GM21619 (cell line): Measurements from ENCODE around the gene SLC3A2.
"Not testable (repeated sequence)": the region's sequence is repeated elsewhere in the genome, so short reads cannot be mapped to it uniquely, and the experiment has no call there.

Source experiments
- ATAC-seq: cut with Tn5 transposase; IDR thresholded peaks from one replicate; pipeline ENCODE4 v1.9.1; 2021; ENCODE audit not compliant: unreplicated experiment

SLC3A2 gene

DNA sequence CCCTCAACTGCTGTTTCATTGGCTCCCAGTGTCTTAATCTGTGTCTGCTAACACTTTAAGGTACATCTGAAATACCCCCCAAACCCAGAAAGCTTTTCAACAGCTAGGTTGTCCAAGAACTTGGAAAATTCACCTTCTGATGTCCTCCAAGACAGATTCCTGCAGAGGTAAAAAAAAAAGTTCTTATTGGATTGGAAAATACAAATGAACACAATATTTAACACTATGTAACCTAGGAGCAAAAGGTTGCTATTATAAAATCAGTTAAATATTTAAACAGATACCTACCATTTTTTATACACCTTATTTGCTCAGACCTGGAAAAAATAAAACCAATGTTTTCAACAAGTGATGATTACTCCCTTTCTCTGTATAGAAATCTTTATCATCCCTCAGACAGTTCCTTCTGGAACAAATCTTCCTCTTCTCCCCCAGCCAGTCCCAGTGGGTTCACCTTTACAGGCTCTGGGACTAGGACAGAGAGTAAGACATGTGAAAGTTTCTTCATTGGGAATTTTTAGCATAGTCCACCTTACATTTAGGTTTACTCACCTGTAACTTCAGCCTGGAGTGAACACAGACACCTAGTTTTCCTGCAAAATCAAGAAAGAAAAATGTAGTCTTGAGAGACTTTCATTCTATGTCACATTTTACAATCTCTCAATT lies 28.0 kb upstream of the SLC3A2 start:
- ATAC-seq = no peak

GRCh38 chr11:62853279-62853965 lies 27.3 kb upstream of the SLC3A2 start:
- ATAC-seq = no peak

DNA sequence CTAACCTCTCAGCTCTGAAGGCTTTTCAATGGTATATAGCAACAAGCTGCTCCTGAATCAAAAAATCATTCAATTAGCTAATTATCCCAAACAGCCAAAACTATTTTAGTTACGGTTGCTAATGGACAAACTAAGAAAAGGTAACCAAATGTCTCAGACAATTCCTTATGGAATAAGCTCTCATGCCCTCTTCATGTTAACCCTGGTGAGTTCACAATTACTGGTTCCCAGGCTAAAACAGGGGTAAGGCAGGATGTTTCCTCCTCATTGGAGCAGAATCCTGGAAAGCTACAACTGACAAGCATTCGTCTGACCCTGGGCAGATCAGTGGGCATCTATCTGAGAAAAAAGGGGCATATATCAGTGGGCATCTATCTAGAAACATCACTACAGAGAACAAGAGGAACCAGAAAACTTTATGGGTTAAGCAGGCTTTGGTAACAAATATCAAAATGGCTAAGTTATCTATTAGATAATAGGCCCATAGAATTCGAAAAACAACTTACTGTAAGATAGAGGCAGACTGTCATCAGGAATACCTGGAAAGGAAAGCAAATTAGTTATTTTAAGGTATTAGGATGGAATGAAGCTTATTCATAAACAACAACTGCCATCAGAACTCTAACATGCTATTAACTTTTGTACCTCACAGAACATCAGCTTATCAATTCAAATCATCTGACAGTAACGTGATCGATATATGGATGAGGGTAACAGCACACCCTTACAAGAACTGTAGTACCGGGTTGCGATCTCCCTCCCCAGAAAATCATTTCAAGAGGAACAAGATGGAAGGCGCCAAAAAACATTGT lies 26.5 kb upstream of the SLC3A2 start:
- no peak for ATAC-seq

DNA sequence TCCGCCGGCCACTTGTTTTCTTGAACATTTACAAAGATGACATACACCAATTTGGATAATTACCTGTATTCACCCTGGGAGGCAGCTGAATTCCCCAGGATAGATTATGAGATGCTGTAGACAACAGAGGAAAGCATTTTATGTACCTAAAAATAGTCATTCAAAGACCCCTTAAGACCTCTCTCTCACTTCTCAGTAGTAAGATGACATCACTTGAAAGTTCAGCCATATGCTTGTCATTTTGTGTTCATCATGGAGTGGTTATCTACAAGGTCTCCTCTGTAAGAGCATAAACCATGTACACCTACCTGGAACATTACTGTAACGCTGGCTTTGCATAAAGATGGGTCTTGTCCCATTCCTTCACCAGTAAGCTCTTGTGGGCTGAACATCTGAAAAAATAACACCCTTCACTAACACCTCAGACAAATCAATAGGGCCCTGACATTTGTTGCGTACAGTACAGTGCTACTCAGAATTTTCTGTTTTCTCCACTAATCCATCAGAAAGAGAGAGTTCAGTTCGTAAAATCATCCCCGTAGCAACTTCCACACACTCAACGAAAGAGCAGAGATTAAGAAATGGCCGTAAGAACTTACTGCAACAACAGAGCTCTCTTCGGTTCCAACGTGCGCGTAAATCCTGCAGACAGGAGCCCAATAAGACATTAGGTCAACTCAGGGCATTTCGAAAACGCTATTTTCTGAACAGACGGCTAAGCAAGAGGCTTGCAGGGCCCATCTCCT lies 25.7 kb upstream of the SLC3A2 start:
- ATAC-seq = no peak

- ATAC-seq = peak; percentile 75
Observed at GRCh38 chr11:62855571-62856332, 24.9 kb upstream of the SLC3A2 start.

DNA sequence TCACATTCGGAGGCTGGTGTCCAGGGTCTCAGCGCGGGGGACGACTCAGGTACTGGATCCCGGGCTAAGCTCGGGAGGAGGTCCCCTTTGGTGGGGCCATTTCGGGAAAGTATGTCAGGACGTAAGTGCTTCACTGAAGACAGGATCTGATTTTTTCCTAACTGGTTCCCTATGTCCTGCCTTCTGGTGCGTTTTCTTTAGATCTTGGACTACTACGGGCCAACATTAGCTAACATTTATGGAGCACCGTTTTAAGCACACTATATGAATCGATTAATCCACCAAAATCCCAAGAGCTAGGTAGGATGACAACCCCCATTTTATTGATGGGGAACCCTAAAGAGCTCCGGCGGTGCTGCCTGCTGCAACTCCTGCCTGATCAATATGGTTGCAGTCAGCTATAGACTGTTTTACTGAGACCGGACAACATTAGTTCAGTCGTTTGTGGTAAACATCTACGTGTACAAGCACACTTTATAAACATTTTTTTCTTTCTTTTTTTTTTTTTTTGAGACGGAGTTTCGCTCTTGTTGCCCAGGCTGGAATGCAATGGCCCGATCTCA lies 24.3 kb upstream of the SLC3A2 start:
- no peak for ATAC-seq

DNA sequence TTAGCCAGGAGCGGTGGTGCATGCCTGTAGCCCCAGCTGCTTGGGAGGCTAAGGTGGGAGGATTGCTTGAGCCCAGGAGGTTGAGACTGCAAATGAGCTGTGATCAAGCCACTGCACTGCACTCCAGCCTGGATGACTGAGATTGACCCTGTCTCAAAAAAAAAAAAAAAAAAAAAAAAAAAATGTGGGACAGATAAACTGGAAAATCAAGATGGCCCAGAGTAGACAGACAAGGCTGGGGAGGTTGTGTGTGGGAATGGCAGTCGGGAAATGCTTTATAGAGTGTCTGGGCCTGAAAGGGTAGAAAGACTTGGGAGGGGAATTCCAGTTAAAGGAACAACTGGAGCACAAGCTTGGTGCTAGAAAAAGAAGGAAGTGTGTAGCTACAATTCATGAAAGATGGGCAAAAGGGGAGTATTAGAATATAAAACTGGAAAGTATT lies 23.1 kb upstream of the SLC3A2 start:
- no peak for ATAC-seq

GRCh38 chr11:62858201-62858600 lies 22.5 kb upstream of the SLC3A2 start:
- ATAC-seq = no peak

GRCh38 chr11:62859281-62859703 lies 21.4 kb upstream of the SLC3A2 start:
- ATAC-seq = not testable (repeated sequence)

GRCh38 chr11:62860835-62861563 lies 19.7 kb upstream of the SLC3A2 start:
- no peak for ATAC-seq

GRCh38 chr11:62861564-62862192 lies 19.0 kb upstream of the SLC3A2 start:
- ATAC-seq = not testable (repeated sequence)

GRCh38 chr11:62863687-62864335 lies 16.9 kb upstream of the SLC3A2 start:
- ATAC-seq = no peak

- no peak for ATAC-seq
Observed at GRCh38 chr11:62865635-62866034, 15.1 kb upstream of the SLC3A2 start.

DNA sequence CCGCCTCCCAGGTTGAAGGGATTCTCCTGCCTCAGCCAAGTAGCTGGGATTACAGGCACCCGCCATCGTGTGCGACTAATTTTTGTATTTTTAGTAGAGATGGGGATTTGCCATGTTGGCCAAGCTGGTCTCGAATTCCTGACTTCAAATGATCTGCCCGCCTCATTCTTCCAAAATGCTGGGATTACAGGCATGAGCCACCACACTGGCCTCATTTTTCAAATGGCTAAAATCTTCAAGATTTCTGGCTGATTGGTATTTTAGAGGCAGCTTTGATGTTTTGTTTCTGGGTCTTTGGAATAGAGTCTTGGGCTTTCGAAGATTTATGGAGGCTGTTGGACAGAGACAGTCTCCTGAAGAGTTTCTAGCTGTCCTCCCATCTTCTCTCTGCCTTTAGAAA lies 5.8 kb upstream of the SLC3A2 start:
- no peak for ATAC-seq

DNA sequence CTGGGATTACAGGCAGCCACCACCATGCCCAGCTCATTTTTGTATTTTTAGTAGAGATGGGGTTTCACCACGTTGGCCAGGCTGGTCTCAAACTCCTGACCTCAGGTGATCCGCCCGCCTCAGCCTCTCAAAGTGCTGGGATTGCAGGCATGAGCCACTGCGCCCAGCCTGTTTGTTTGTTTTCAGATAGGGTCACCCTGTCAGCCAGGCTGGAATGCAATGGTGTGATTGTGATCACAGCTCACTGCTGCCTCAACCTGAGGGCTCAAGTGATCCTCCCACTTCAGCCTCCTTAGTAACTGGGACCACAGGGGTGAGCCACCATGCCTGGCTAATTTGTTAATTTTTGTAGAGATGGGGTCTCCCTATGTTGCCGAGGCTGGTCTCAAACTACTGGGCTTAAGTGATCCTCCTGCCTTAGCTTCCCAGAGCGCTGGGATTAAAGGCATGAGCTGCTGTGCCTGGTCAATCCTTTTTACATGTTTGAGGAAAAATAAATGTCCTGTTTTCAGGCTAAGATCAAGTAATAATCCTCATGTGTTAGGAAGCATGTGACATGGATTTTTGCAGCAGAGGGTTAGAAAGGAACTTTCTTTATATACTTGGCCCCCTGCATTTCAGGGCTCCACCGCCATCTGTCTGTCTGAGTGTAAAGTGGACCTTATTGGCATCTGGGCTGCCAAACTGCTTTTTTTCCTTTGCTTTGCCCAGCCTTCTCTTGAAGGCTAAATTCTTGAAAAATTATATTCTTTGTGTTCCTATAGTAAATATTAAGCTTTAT lies 4.8 kb upstream of the SLC3A2 start:
- ATAC-seq = no peak

DNA sequence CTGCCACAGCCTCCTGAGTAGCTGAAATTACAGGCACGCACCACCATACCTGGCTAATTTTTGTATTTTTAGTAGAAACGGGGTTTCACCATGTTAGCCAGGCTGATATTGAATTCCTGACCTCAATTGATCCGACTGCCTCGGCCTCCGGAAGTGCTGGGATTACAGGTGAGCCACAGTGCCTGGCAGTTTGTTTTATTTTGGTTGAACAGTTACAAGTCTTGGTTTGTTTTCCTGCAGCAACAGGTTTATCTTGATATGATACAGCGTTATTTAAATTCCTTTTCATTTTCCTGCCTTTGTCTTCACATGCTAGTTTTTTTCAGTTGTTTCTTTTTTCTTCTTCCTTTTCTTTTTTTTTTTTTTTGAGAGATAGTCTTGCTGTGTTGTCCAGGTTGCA lies 4.0 kb upstream of the SLC3A2 start:
- ATAC-seq = no peak

DNA sequence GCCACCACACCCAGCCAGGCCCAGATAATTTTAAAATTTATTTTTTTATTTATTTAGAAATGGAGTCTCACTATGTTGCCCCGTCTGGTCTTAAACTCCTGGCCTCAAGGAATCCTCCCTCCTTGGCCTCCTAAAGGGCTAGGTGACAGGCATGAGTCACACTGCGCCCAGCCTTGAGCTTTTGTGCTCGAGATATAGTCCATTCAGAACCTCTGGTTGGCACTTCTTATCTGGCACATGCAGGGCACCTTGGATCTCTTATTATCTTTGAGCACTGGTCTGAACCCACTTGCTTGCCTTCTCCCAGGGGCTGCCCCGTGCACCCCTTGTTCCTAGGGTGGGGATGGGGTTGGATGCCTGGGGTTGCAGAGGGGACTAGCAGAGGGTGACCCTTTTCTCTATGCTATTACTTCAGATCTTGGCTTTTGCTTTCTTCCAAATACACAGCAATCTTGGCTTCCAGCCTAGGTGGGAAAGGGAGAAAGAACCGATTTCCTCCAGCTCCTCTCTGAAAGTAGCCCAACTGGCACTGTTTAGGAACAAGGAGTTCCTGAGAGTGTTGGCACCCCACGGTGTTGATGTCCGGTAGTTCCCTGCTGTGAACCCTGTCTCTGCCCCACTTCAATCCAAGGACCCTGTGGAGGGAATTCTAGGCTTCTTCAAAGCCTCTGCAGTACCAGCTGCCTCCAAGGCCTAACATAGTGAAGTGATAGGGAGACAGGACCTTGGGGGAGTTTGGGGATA lies 1.3 kb upstream of the SLC3A2 start:
- ATAC-seq = no peak
